HG03520 (cell line): ENCODE data around the gene AHR.
A peak's percentile ranks its signal among the peaks of the same experiment; 100 is the strongest.

Experiments
- ATAC-seq: cut with Tn5 transposase; IDR thresholded peaks from one replicate; pipeline ENCODE4 v1.9.1; 2021; ENCODE audit warnings: mild to moderate bottlenecking, moderate library complexity; ENCODE audit not compliant: unreplicated experiment

The AHR gene

DNA sequence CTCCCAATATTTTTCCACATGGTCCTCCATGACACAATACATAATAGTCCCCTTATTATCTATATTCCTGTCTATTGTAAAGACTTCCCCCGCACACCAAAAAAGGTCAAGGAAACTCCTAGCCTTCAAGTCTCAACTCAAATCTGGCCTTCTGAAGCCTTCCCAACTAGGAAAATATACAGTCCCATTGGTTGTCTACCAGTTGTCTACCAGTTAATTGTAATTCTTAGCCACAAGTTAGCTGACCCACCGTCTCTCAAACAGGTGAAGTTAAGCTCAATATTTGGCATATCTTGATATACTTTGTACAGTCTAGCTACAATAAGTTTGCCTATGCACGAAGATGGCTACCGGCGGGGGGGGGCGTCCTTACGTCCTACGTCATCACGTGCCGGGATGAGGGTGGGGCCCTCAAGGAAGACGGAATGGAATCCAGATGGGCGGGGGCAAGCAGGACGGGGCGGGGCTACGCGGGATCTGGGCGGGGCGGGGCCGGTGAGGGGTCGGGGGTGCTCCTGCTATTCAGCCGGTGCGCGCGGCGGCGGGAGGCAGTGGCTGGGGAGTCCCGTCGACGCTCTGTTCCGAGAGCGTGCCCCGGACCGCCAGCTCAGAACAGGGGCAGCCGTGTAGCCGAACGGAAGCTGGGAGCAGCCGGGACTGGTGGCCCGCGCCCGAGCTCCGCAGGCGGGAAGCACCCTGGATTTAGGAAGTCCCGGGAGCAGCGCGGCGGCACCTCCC is at the start of gene AHR:
Gene AHR, plus strand, starts transcription at position 551 of the 738 bp plus-strand sequence. CDS start 613 bp downstream, outside the sequence.
- ATAC-seq: peak; percentile 42

- no peak for ATAC-seq
These were observed 44.6 kb upstream of the AHR start for GRCh38 chr7:17253885-17254284.

DNA sequence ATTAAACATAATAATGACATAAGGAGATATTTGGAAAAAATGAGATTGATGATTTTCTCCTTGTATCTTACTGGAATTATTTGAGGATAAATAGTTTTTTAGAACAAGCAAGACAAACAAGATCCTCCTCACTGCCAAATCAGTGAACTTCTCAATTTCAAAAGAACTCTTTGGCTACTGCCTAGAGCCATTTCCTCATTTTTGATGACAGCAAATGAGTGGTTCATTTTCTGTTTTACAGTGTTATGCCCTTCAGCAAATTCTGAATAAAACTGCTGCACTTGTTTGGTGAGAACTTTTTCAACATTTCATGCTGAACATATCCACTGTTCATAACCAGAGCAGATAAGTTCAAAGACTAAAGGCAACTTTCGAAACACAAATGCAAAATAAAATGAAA is 42.5 kb upstream of the AHR start:
- ATAC-seq: no peak

DNA sequence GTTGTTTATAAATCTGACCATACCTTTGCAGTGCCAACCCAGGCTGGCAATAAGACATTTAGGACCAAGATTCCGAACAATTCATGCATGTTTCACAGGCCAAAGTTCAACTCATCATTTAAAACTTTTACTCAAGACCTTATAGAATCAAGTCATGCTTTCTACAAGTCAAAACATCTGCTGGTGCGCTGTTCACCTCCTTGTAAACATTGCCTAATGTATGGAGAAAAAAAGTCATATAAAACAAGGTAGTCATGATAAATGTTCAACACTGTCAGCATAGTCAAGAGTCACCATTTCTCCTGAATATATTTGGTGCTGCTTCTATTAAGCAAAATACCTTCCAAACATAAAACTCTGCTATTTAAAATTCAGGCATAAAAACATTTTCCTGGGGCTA is 42.1 kb upstream of the AHR start:
- ATAC-seq: no peak

- no peak for ATAC-seq
These were observed 31.9 kb upstream of the AHR start for GRCh38 chr7:17266565-17266964.

GRCh38 chr7:17269341-17270221 is 28.9 kb upstream of the AHR start:
- no peak for ATAC-seq

DNA sequence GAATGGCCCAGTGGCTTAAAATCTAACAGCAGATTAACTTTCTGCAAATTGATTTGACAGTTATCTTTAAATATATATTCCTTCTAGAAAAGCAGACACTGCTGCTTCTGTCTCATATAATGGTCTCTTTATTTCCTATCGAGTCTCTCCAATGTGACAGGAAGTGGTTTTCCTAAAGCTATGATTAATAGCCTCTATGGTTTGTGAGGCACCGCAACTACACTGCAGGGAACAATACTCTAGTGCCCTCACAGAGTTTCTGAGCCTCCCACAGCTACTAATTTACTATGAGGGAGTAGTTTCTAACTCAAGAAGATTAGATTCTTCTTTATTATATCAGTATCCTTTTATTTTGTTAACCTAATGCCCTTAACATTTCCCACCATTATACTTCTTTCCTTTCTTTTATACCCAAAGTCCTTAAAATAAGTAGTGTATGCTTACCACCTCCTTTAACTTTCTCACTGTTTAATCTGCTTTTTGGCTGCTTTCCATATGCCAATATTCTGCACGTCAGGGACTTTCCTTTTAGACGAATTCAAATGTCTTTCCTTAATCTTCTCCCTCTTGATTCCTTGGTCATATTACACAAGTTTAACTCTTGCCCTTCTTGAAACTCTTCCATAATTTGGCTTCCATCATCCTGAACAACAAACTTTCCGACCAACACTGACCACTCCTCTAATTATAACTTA is 23.8 kb upstream of the AHR start:
- no peak for ATAC-seq

GRCh38 chr7:17275749-17276671 is 22.4 kb upstream of the AHR start:
- ATAC-seq: no peak

GRCh38 chr7:17279061-17279460 is 19.4 kb upstream of the AHR start:
- ATAC-seq: no peak

- no peak for ATAC-seq
These were observed 9.3 kb upstream of the AHR start for GRCh38 chr7:17289074-17289645.

DNA sequence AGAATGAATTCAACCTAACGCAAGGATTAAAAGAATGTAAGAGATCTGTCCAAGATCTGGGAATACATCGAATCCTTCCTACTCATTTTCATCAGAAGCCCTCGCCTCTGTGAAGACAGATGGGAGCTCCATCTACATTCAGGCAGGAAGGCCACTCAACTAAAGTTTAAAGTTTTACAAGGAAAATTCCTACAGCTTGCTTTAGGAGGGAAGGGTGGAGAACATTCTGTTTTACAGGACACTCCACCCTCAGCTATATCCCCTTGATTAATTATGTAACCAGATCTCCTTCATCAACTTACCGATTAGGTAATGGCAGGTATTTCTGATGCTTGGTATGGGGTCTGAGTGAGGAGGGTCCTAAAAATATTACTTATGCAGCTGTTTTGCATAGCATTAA is 5.6 kb upstream of the AHR start:
- no peak for ATAC-seq

DNA sequence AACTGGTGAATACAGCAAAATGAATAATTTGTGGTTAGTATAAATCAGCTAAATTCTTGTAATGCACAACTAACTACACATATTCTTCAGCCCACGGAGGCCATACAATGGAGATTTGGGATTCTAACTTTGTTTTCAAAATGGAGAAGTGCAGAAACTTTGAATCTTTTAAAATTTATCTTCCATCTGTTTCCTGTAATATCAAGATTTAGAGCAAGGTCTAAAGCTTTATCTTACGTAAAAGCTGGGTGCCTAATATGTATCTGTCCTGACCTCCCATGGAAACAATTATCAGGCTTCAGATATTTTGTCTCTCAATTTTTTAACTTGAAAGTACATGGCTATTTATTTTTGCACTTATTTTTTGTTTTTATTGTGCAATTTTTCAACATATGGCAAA is 5.0 kb upstream of the AHR start:
- ATAC-seq: no peak

DNA sequence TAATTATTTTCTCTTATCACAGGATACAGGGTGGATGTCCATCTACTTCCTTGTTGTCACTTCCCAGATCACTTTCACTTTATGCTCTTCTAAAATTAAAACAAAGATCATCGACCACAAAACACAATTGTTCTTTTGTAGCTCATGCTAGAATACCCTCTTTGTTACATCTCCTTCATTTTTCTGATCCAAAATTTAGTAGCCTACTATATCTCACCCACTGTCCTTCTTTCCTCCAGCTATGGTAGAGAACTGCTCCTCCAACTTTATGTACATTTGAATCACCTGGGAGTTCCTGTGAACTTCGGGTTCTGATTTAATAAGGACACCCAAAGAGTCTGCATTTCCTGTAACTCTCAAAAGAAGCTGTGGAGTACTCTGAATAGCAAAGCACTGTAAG is 1.2 kb upstream of the AHR start:
- ATAC-seq: no peak

DNA sequence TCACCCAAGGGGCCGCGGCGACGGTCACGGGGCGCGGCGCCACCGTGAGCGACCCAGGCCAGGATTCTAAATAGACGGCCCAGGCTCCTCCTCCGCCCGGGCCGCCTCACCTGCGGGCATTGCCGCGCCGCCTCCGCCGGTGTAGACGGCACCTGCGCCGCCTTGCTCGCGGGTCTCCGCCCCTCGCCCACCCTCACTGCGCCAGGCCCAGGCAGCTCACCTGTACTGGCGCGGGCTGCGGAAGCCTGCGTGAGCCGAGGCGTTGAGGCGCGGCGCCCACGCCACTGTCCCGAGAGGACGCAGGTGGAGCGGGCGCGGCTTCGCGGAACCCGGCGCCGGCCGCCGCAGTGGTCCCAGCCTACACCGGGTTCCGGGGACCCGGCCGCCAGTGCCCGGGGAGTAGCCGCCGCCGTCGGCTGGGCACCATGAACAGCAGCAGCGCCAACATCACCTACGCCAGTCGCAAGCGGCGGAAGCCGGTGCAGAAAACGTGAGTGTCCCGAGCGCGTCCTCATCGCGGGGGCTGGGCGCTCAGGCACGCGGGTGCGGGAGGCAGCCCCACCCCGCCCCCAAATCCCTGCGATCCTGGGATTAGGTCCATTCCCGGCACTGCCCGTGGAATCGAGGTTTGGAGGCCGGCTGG is 509 bp downstream of the AHR start:
- ATAC-seq: peak; percentile 29

GRCh38 chr7:17299483-17299991 is 1.1 kb downstream of the AHR start:
- peak; percentile 3 for ATAC-seq

DNA sequence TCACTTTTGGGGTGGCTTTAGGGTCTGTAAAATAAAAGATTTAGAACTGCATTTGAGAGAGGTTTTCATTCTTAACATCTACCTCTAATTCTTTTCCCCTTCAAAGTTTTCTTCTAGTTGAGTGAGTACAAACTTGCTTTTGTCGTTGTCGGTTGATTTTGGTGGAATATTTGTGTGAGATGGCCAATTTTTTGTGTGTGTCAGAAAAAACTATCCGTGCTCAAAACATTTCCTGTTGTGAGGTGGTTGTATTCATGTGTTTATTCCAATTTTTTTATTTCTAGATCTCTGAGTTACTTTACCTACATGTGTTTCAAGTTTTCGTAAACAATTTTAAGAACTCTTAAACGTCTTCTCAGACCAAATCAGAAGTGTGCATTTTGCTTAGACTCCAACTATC is 1.6 kb downstream of the AHR start:
- no peak for ATAC-seq

DNA sequence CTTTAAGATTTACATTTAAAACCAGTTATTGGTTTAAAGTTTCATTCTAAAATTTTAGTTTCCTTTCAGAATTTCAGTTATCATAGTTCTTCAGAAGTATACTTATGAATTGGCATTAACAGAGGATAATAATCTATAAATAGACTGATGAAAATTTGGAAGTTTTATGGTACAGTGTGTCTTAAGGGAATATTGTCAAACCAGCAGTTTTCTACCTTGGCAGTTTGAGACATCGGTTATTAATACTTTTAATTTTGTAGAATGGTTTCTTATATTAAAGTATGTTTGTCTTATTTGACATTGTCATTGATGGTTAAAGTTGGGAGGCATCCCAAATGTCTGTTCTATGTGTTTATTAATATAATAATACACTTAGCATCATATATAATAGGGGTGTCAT is 2.0 kb downstream of the AHR start:
- no peak for ATAC-seq

- ATAC-seq: no peak
These were observed 3.3 kb downstream of the AHR start for GRCh38 chr7:17301471-17302456.
